Stimulated activated naive B cell treated with anti-CD40 and anti-IgM and Interleukin-4, amounts not matched to agents 10 μg/mL and 1 μg/mL and 100 μg/mL, for 72 hours (primary cell): ENCODE data around the gene DACT1.

Experiments used
- ATAC-seq, 2 donors: fragments of 150-1000 bp; cut with Tn5 transposase; replicated peaks; 2 replicates each; pipeline ENCODE4 v1.10.0; 2021; ENCODE audit warnings: moderate library complexity in 1 of 2
- DNase-seq: peaks from one replicate; pipeline ENCODE4 v3.0.0; 2021
- H3K27ac Mint-ChIP-seq: one replicate; pipeline ENCODE4 v1.8.0; 2022; ENCODE audit warnings: mild to moderate bottlenecking, mixed read lengths
- H3K27me3 Mint-ChIP-seq, 2 donors: one replicate each; pipeline ENCODE4 v1.8.0; 2022; ENCODE audit warnings: mixed read lengths in 2 of 2
- H3K36me3 Mint-ChIP-seq, 2 donors: one replicate each; pipeline ENCODE4 v1.8.0; 2022; ENCODE audit warnings: mixed read lengths in 2 of 2, mild to moderate bottlenecking in 1 of 2
- H3K4me1 Mint-ChIP-seq, 2 donors: one replicate each; pipeline ENCODE4 v1.8.0; 2022; ENCODE audit warnings: mixed read lengths in 2 of 2, mild to moderate bottlenecking in 1 of 2
- H3K4me3 Mint-ChIP-seq, 2 donors: one replicate each; pipeline ENCODE4 v1.8.0; 2022; ENCODE audit warnings: mild to moderate bottlenecking in 2 of 2, mixed read lengths in 2 of 2, moderate library complexity in 1 of 2
- H3K9me3 Mint-ChIP-seq, 2 donors: one replicate each; pipeline ENCODE4 v1.8.0; 2022; ENCODE audit warnings: mixed read lengths in 2 of 2, mild to moderate bottlenecking in 1 of 2

The DACT1 gene

DNA sequence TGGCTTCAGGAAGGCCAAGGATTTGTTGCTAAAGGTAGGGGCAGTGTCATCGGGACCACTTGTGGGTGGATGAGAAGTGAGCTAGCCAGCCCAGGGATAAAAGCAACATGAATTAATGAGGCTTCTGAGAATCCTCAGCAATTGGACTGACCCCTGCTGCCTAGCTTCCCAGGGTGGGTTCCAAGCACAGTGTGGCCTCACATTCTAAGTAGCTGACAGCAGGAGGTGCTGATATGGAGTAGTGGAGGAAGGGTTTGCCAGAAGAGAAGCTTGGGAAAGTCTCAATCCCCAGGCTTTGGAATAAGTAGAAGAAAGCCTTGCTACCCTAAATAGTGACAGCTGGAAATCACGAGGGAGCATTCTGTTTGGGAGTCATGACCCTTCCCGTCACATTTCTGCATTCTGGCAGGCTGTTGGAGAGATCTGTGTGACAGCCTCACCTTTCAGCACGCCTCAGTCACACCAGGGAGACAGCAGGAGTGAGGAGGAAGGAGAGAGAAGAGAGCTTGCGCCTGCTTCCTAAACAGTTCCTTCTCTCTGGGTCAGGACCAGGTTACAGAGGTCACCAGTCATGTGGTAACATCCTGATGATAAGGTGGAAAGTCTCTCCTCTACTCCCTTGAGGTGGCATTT lies 31.2 kb downstream of the DACT1 start:
- Mint-ChIP-seq H3K36me3 (no peaks in the 10 kb centered on the region), H3K27ac (no peak overlapping the region), H3K4me3 (no peak overlapping the region), H3K9me3 (no peaks in the 10 kb centered on the region), H3K27me3 (peaks cover 0 to 4% of the 10 kb centered on the region in 2 donors), H3K4me1 (no peaks in the 10 kb centered on the region)
- ATAC-seq (no peak), DNase-seq (no peak)

- Mint-ChIP-seq H3K4me1 (no peaks in the 10 kb centered on the region), H3K9me3 (no peaks in the 10 kb centered on the region), H3K4me3 (no peak overlapping the region), H3K36me3 (no peaks in the 10 kb centered on the region), H3K27me3 (peaks cover 0 to 4% of the 10 kb centered on the region in 2 donors), H3K27ac (no peak overlapping the region)
- ATAC-seq, result no peak
- no peak for DNase-seq
Observed at GRCh38 chr14:58669556-58670200, 31.9 kb downstream of the DACT1 start.

DNA sequence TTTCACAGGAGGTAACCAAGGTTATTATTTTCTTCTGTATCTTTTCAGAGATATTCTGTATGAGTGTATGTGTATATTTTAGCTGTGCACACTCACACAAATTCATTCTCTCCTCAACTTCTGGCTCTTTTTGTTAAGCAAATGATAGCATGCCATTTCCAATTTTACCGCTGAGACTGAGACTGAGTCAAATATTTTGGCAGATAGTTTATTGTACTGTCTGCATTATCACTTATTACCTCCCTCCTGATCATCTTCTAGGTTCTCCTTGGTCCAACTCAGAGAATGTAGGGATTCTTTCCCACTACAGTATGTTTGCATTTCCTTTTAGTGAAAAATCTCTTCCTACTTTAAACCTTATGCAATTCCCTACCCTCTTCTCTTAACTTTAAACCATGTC lies 33.3 kb downstream of the DACT1 start:
- Mint-ChIP-seq H3K27ac (no peak overlapping the region), H3K9me3 (no peaks in the 10 kb centered on the region), H3K4me1 (no peaks in the 10 kb centered on the region)

DNA sequence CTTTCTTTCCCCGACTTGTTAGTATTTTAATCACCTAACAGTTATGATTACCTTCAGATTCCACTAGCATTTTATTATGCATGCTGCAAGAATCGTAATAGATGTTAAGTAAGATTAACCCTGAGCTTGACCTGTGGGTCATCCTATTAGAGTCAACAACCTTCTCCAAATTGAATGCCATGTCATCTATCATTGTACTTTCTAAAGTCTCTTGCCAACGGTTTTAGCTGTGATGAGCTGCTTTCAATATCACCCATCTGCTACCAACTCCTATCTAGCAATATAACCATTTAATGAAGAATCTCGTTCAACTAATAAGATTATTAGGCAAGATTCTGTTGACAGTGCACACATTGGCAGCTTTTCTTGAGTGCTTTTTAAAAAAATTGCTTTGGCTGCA lies 33.7 kb downstream of the DACT1 start:
- Mint-ChIP-seq H3K27ac (no peak overlapping the region), H3K36me3 (no peaks in the 10 kb centered on the region)

More for the DNA sequence above, 33.3 kb downstream of the DACT1 start:
- DNase-seq (no peak), ATAC-seq (no peak)
- Mint-ChIP-seq H3K4me3 (no peak overlapping the region), H3K36me3 (no peaks in the 10 kb centered on the region), H3K27me3 (peaks cover 0 to 4% of the 10 kb centered on the region in 2 donors)

DNA sequence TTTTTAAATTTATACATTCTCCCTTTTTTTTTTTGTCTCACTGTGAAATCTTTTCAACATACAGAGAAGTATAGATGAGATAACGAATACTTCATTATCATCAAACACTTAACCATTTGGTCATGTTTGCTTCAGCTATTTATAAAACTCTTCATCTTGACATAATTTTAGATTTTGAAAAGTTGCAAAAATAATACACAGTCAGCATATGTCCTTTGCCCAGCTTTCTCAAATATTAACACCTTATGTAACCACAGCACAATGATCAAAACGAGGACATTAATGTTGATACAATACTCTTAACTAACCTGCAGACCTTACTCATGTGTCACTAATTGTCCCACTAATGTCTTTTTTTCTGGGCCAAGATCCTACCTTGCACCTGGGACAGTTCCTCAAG lies 36.0 kb downstream of the DACT1 start:
- no peak overlapping the region for H3K27ac Mint-ChIP-seq
- no peak for DNase-seq
- no peak for ATAC-seq
- H3K4me3 Mint-ChIP-seq, result no peak overlapping the region
- no peaks in the 10 kb centered on the region for H3K4me1 Mint-ChIP-seq
- peaks cover 0 to under 1% of the 10 kb centered on the region in 2 donors for H3K27me3 Mint-ChIP-seq
- H3K9me3 Mint-ChIP-seq, result no peaks in the 10 kb centered on the region
- no peaks in the 10 kb centered on the region for H3K36me3 Mint-ChIP-seq

More for the DNA sequence above, 33.7 kb downstream of the DACT1 start:
- H3K27me3 Mint-ChIP-seq, result peaks cover 0 to 4% of the 10 kb centered on the region in 2 donors
- no peak for ATAC-seq
- no peaks in the 10 kb centered on the region for H3K4me1 Mint-ChIP-seq
- H3K9me3 Mint-ChIP-seq, result no peaks in the 10 kb centered on the region
- H3K4me3 Mint-ChIP-seq, result no peak overlapping the region
- DNase-seq, result no peak

DNA sequence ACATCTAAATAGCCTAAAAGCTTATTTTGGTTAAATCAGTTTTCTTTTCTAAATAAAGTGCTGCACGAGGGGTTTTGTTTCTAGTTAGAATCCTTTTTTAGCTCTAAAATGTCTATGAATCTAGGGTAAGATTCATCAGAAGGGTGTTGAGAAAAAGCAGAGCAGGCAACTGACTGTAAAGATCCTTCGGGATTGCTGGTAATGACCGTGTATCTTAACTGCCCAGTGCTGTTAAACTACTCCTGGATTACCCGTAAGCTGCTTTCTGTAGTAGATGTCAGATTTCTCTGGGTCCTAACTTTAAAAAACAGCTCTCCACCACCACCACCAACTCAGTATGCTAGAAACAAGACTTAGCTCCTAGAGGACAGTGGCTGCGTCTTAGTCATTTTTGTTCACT lies 39.2 kb downstream of the DACT1 start:
- Mint-ChIP-seq H3K27me3 (no peaks in the 10 kb centered on the region), H3K36me3 (no peaks in the 10 kb centered on the region), H3K9me3 (no peaks in the 10 kb centered on the region), H3K27ac (no peak overlapping the region), H3K4me1 (no peaks in the 10 kb centered on the region), H3K4me3 (no peak overlapping the region)
- no peak for ATAC-seq
- DNase-seq, result no peak

GRCh38 chr14:58677517-58677916 lies 39.8 kb downstream of the DACT1 start:
- Mint-ChIP-seq H3K9me3 (no peaks in the 10 kb centered on the region), H3K27ac (no peak overlapping the region), H3K4me3 (no peak overlapping the region), H3K36me3 (no peaks in the 10 kb centered on the region), H3K27me3 (no peaks in the 10 kb centered on the region), H3K4me1 (no peaks in the 10 kb centered on the region)
- DNase-seq, result no peak
- ATAC-seq, result no peak

- H3K4me1 Mint-ChIP-seq, result no peaks in the 10 kb centered on the region
- DNase-seq (no peak), ATAC-seq (no peak)
- H3K27me3 Mint-ChIP-seq, result no peaks in the 10 kb centered on the region
- no peak overlapping the region for H3K27ac Mint-ChIP-seq
- no peak overlapping the region for H3K4me3 Mint-ChIP-seq
- H3K9me3 Mint-ChIP-seq, result no peaks in the 10 kb centered on the region
- no peaks in the 10 kb centered on the region for H3K36me3 Mint-ChIP-seq
Observed at GRCh38 chr14:58677996-58678395, 40.2 kb downstream of the DACT1 start.

GRCh38 chr14:58680698-58681097 lies 42.9 kb downstream of the DACT1 start:
- no peaks in the 10 kb centered on the region for H3K36me3 Mint-ChIP-seq
- DNase-seq, result no peak
- no peak for ATAC-seq
- H3K27me3 Mint-ChIP-seq, result no peaks in the 10 kb centered on the region
- no peak overlapping the region for H3K27ac Mint-ChIP-seq
- no peak overlapping the region for H3K4me3 Mint-ChIP-seq
- no peaks in the 10 kb centered on the region for H3K4me1 Mint-ChIP-seq
- H3K9me3 Mint-ChIP-seq, result no peaks in the 10 kb centered on the region

DNA sequence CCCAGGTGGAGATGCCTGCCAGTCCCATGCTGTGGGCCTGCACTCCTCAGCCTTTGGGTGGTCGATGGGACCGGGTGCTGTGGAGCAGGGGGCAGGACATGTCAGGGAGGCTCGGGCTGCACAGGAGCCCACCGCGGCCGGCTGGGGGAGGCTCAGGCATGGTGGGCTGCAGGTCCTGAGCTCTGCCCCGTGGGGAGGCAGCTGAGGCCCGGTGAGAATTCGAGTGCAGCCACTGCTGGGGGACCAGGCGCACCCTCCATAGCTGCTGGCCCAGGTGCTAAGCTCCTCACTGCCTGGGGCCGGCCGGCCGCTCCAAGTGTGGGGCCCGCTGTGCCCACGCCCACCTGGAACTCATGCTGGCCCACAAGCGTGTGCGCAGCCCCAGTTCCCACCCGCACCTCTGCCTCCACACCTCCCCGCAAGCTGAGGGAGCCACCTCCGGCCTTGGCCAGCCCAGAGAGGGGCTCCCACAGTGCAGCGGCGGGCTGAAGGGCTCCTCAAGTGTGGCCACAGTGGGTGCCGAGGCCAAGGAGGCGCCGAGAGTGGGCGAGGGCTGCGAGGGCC lies 49.6 kb downstream of the DACT1 start:
- Mint-ChIP-seq H3K27ac (no peak overlapping the region), H3K9me3 (peaks cover 0 to 8% of the 10 kb centered on the region in 2 donors), H3K36me3 (no peaks in the 10 kb centered on the region), H3K27me3 (no peaks in the 10 kb centered on the region), H3K4me1 (no peaks in the 10 kb centered on the region), H3K4me3 (no peak overlapping the region)
- DNase-seq (no peak), ATAC-seq (no peak)

GRCh38 chr14:58690801-58691516 lies 53.2 kb downstream of the DACT1 start:
- Mint-ChIP-seq H3K9me3 (peaks cover 0 to 8% of the 10 kb centered on the region in 2 donors), H3K4me1 (no peaks in the 10 kb centered on the region)

DNA sequence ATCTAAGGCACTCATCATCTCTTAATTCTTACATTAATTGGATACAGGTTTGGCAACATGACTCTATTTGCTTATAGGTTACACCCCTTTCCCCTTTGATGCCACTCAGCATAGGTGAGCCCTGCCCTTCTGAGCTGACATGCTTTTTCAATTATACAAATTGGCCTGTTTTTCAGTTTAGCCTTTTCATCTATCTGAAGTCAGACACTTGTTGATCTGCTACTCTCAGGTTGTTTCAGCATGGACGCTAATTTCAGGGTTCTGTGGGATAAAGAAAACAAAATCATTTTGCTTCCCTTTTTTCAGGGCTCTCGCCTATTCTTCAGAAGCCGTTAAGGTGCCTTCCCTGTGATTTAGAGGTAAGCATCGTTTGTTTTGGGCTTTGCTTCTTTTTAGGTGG lies 55.3 kb downstream of the DACT1 start:
- no peak for ATAC-seq
- Mint-ChIP-seq H3K27me3 (no peaks in the 10 kb centered on the region), H3K27ac (no peak overlapping the region)

More at GRCh38 chr14:58690801-58691516, 53.2 kb downstream of the DACT1 start:
- no peak for ATAC-seq
- H3K4me3 Mint-ChIP-seq, result no peak overlapping the region
- no peaks in the 10 kb centered on the region for H3K36me3 Mint-ChIP-seq
- H3K27ac Mint-ChIP-seq, result no peak overlapping the region
- H3K27me3 Mint-ChIP-seq, result no peaks in the 10 kb centered on the region
- no peak for DNase-seq

GRCh38 chr14:58695514-58695913 lies 57.8 kb downstream of the DACT1 start:
- no peak for ATAC-seq
- Mint-ChIP-seq H3K4me1 (no peaks in the 10 kb centered on the region), H3K9me3 (no peaks in the 10 kb centered on the region), H3K27ac (no peak overlapping the region), H3K4me3 (no peak overlapping the region), H3K36me3 (no peaks in the 10 kb centered on the region), H3K27me3 (no peaks in the 10 kb centered on the region)
- no peak for DNase-seq

More for the DNA sequence above, 55.3 kb downstream of the DACT1 start:
- Mint-ChIP-seq H3K9me3 (no peaks in the 10 kb centered on the region), H3K36me3 (no peaks in the 10 kb centered on the region), H3K4me3 (no peak overlapping the region), H3K4me1 (no peaks in the 10 kb centered on the region)
- no peak for DNase-seq

DNA sequence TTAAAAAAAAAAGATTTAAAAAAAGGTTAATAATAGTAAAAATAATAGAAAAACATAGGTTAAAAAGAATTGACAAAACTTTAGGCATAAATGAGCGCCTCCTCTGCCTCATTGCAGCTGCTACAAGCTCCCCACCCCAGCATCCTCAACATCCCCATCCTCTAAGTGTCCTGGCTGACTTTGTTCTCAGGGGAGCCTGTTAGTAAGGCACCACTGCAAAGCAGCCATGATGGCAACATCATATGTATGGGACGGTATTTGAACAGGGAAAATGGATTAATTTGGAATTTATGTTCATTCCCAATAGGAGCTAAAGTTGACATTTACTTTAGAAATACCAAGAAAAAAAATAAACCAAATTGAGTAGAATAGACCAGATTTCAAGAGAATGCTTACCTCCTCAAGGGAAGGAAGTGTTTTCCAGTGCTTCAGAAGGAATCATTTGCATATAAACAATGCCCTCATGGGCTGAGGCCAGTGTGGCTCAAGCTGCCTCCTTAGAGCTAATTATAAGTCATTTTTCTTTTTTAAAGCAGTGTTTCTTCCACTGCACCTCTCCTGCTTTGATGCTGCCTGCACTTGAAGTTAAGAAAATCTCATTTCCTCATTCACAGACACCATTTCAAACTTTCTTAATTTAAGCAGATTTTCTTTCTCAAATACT lies 59.6 kb downstream of the DACT1 start:
- DNase-seq (no peak), ATAC-seq (no peak)
- no peaks in the 10 kb centered on the region for H3K9me3 Mint-ChIP-seq
- no peak overlapping the region for H3K4me3 Mint-ChIP-seq
- no peaks in the 10 kb centered on the region for H3K27me3 Mint-ChIP-seq
- H3K4me1 Mint-ChIP-seq, result no peaks in the 10 kb centered on the region
- no peaks in the 10 kb centered on the region for H3K36me3 Mint-ChIP-seq
- H3K27ac Mint-ChIP-seq, result no peak overlapping the region
